CD4-positive, alpha-beta T cell (primary cell): Measurements from ENCODE around the gene MAP2K7. TPM values are rescaled to one million over a fixed set of nuclear protein-coding genes. Genes with fewer than 3 reads are reported as not detected.

Experiments used
- ATAC-seq: fragments of 200-7000 bp; cut with Tn5 transposase; one replicate; pipeline ENCODE4 v1.10.0; 2022; ENCODE audit warnings: mild to moderate bottlenecking; ENCODE audit not compliant: poor library complexity
- CTCF ChIA-PET: fragments of 350-600 bp; sonication (Branson Sonifier 250); formaldehyde crosslinking; loops from one replicate; lab custom pipeline; 2021; ENCODE audit warnings: antibody characterized with exemption, inconsistent platforms; lab: Charles Lee
- POLR2A ChIA-PET: fragments of 350-600 bp; sonication (Branson Sonifier 250); formaldehyde crosslinking; loops from one replicate; lab custom pipeline; 2021; ENCODE audit warnings: antibody characterized with exemption, inconsistent platforms; lab: Charles Lee
- DNase-seq, 14 experiments: peaks; one replicate each; pipeline ENCODE4 v3.0.0-alpha.2; 2013 to 2020; ENCODE audit warnings: mixed read lengths in 2 of 14
- H3K27ac ChIP-seq, 2 donors: one replicate each; pipeline versions ENCODE4 v1.5.1 to v1.7.0; 2013; ENCODE audit warnings: low read length in 2 of 2, low read depth in 1 of 2, mild to moderate bottlenecking in 1 of 2
- H3K27me3 ChIP-seq, 2 experiments: 1 replicate in 1 of 2; 2 replicates in 1 of 2; pipeline versions ENCODE4 v1.6.1 to v1.7.0; 2013; ENCODE audit warnings: low read length in 2 of 2, control low read depth in 1 of 2, mild to moderate bottlenecking in 1 of 2, moderate library complexity in 1 of 2; ENCODE audit not compliant: insufficient read depth in 2 of 2, control insufficient read depth in 1 of 2
- H3K36me3 ChIP-seq: one replicate; pipeline ENCODE4 v1.6.1; 2013; ENCODE audit warnings: low read length, control low read depth; ENCODE audit not compliant: insufficient read depth
- H3K4me1 ChIP-seq: one replicate; pipeline ENCODE4 v1.6.1; 2013; ENCODE audit warnings: low read length, control low read depth; ENCODE audit not compliant: insufficient read depth
- H3K4me3 ChIP-seq: one replicate; pipeline ENCODE4 v1.5.1; 2013; ENCODE audit warnings: mild to moderate bottlenecking, low read length, moderate library complexity
- H3K9me3 ChIP-seq, 2 experiments: 1 replicate in 1 of 2; 2 replicates in 1 of 2; pipeline versions ENCODE4 v1.6.1 to v1.7.0; 2013; ENCODE audit warnings: low read length in 2 of 2, mild to moderate bottlenecking in 2 of 2, control low read depth in 1 of 2, moderate library complexity in 1 of 2; ENCODE audit not compliant: control insufficient read depth in 1 of 2, insufficient read depth in 1 of 2
- H3K27ac Mint-ChIP-seq: one replicate; pipeline ENCODE4 v1.8.0; 2020; ENCODE audit warnings: mixed read lengths
- H3K27me3 Mint-ChIP-seq: one replicate; pipeline ENCODE4 v1.8.0; 2021; ENCODE audit warnings: mixed read lengths
- H3K36me3 Mint-ChIP-seq: one replicate; pipeline ENCODE4 v1.8.0; 2021; ENCODE audit warnings: low read depth, mixed read lengths
- H3K4me1 Mint-ChIP-seq: one replicate; pipeline ENCODE4 v1.8.0; 2021; ENCODE audit warnings: low read depth, mixed read lengths
- H3K4me3 Mint-ChIP-seq: one replicate; pipeline ENCODE4 v1.8.0; 2020; ENCODE audit warnings: mild to moderate bottlenecking, mixed read lengths
- H3K9me3 Mint-ChIP-seq: one replicate; pipeline ENCODE4 v1.8.0; 2020; ENCODE audit warnings: mixed read lengths
- CTCF ChIP-seq: fragments of 200-600 bp; IDR thresholded peaks from one replicate; pipeline ENCODE4 v1.8.0; 2022; ENCODE audit warnings: antibody characterized with exemption, mild to moderate bottlenecking
- intact Hi-C, 2 experiments: fragments of 100-400 bp; cut with DNase I in 1 of 2; cut with micrococcal nuclease in 1 of 2; formaldehyde crosslinking; loops; one replicate each; pipeline versions ENCODE4 v1.15.1 to v1.9.0; 2023 to 2025; cut with DNase I, micrococcal nuclease
- total RNA-seq, 174 experiments: library from RNA in 2 of 174; stranded (reverse) in 2 of 174; gene quantifications; one replicate each; pipeline ENCODE4 v1.2.3 and lab custom pipeline; 2021 to 2026

MAP2K7 gene
- total RNA-seq, 2 experiments from 2014 or later: 81.7 to 82.3 TPM

GRCh38 chr19:7931221-7932061 lies 27.8 kb downstream of the MAP2K7 start:
- peaks cover 47% of the 10 kb centered on the region for H3K36me3 Mint-ChIP-seq
- Histone ChIP-seq H3K27ac (no peak overlapping the region), H3K9me3 (no peaks in the 10 kb centered on the region), H3K36me3 (peaks cover 64% of the 10 kb centered on the region), H3K4me1 (peaks cover 8% of the 10 kb centered on the region), H3K4me3 (no peak overlapping the region), H3K27me3 (no peaks in the 10 kb centered on the region)
- POLR2A ChIA-PET: interaction anchor here (1.2 kb wide), 2 partner anchors 11 to 13 kb away, joined by 3 read pairs; no protein-coding TSS in a partner anchor
- no peaks in the 10 kb centered on the region for H3K9me3 Mint-ChIP-seq
- H3K27ac Mint-ChIP-seq: no peak overlapping the region
- CTCF ChIA-PET: interaction anchor here (4.6 kb wide), 1 partner anchor 12 kb away, joined by 36 read pairs; the partner anchor contains the start of gene TIMM44
- DNase-seq (no peak), ATAC-seq (no peak)
- no peak overlapping the region for H3K4me3 Mint-ChIP-seq
- intact Hi-C loops: no loop called here
- H3K4me1 Mint-ChIP-seq: peaks cover 6% of the 10 kb centered on the region
- no peaks in the 10 kb centered on the region for H3K27me3 Mint-ChIP-seq
- TF ChIP-seq CTCF: no peak

GRCh38 chr19:7932276-7932929 lies 28.7 kb downstream of the MAP2K7 start:
- no peaks in the 10 kb centered on the region for H3K27me3 ChIP-seq
- ATAC-seq: no peak
- DNase-seq: no peak
- H3K4me1 Mint-ChIP-seq: peaks cover 6% of the 10 kb centered on the region
- no peaks in the 10 kb centered on the region for H3K9me3 Mint-ChIP-seq
- H3K9me3 ChIP-seq: no peaks in the 10 kb centered on the region
- peaks cover 53% of the 10 kb centered on the region for H3K36me3 Mint-ChIP-seq
- no peak for TF ChIP-seq CTCF
- H3K27ac Mint-ChIP-seq: no peak overlapping the region
- POLR2A ChIA-PET: interaction anchor here (1.2 kb wide), 1 partner anchor 12 kb away, joined by 3 read pairs; no protein-coding TSS in a partner anchor
- intact Hi-C loops: no loop called here
- peaks cover 5% of the 10 kb centered on the region for H3K4me1 ChIP-seq
- CTCF ChIA-PET: no interaction called here
- peaks cover 65% of the 10 kb centered on the region for H3K36me3 ChIP-seq
- no peak overlapping the region for H3K4me3 ChIP-seq
- no peak overlapping the region for H3K27ac ChIP-seq
- H3K27me3 Mint-ChIP-seq: no peaks in the 10 kb centered on the region
- no peak overlapping the region for H3K4me3 Mint-ChIP-seq

GRCh38 chr19:7932930-7933300 lies 29.2 kb downstream of the MAP2K7 start:
- peaks cover 70% of the 10 kb centered on the region for H3K36me3 ChIP-seq
- no peak overlapping the region for H3K4me3 Mint-ChIP-seq
- peaks cover 6% of the 10 kb centered on the region for H3K4me1 Mint-ChIP-seq
- no peak overlapping the region for H3K27ac Mint-ChIP-seq
- H3K9me3 ChIP-seq: no peaks in the 10 kb centered on the region
- no peaks in the 10 kb centered on the region for H3K9me3 Mint-ChIP-seq
- H3K27ac ChIP-seq: no peak overlapping the region
- no peak overlapping the region for H3K4me3 ChIP-seq
- ATAC-seq (no peak), DNase-seq (no peak)
- peaks cover 5% of the 10 kb centered on the region for H3K4me1 ChIP-seq
- H3K27me3 ChIP-seq: no peaks in the 10 kb centered on the region
- intact Hi-C loops: no loop called here
- ChIA-PET POLR2A (no interaction called here), CTCF (no interaction called here)
- peaks cover 58% of the 10 kb centered on the region for H3K36me3 Mint-ChIP-seq
- TF ChIP-seq CTCF: no peak
- no peaks in the 10 kb centered on the region for H3K27me3 Mint-ChIP-seq
